Activated naive CD4-positive, alpha-beta T cell treated with anti-CD3 and anti-CD28 coated beads, Interleukin-2, amount 10 ng/mL, durations not matched to agents 7 days and 5 days (primary cell): Measurements from ENCODE around the gene ESYT3.
"Not testable (repeated sequence)": the region's sequence is repeated elsewhere in the genome, so short reads cannot be mapped to it uniquely, and the experiment has no call there.

Experiments used
- CTCF ChIA-PET: fragments of 350-600 bp; sonication (Branson Sonifier 250); formaldehyde crosslinking; loops from one replicate; lab custom pipeline; 2021; ENCODE audit warnings: antibody characterized with exemption; lab: Charles Lee
- DNase-seq: peaks from one replicate; pipeline ENCODE4 v3.0.0-alpha.2; 2020
- H3K27ac Mint-ChIP-seq: one replicate; pipeline ENCODE4 v1.8.0; 2021; ENCODE audit warnings: mild to moderate bottlenecking, moderate library complexity, mixed read lengths
- H3K27me3 Mint-ChIP-seq: one replicate; pipeline ENCODE4 v1.8.0; 2021; ENCODE audit warnings: mild to moderate bottlenecking, mixed read lengths
- H3K36me3 Mint-ChIP-seq: one replicate; pipeline ENCODE4 v1.8.0; 2021; ENCODE audit warnings: mixed read lengths
- H3K4me1 Mint-ChIP-seq: one replicate; pipeline ENCODE4 v1.8.0; 2021; ENCODE audit warnings: mixed read lengths
- H3K4me3 Mint-ChIP-seq: one replicate; pipeline ENCODE4 v1.8.0; 2021; ENCODE audit warnings: mild to moderate bottlenecking, moderate library complexity, mixed read lengths
- H3K9me3 Mint-ChIP-seq: one replicate; pipeline ENCODE4 v1.8.0; 2021; ENCODE audit warnings: mixed read lengths

Gene ESYT3

DNA sequence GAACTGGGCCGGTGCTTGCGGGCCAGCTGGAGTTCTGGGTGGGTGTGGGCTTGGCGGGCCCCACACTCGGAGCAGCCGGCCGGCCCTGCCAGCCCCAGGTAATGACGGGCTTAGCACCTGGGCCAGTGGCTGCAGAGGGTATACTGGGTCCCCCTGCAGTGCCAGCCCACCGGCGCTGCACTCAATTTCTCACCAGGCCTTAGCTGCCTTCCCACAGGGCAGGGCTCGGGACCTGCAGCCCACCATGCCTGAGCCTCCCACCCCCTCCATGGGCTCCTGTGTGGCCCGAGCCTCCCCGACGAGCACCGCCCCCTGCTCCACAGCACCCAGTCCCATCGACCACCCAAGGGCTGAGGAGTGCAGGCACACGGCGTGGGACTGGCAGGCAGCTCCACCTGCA lies 50.3 kb downstream of the ESYT3 start:
- H3K4me3 Mint-ChIP-seq, H3K27ac Mint-ChIP-seq, DNase-seq, H3K27me3 Mint-ChIP-seq, H3K4me1 Mint-ChIP-seq: not testable (repeated sequence)
- CTCF ChIA-PET = interaction anchor here (1.0 kb wide), 1 partner anchor 431 kb away, joined by 3 read pairs; no protein-coding TSS in a partner anchor
- Mint-ChIP-seq H3K9me3 (peaks cover 37% of the 10 kb centered on the region), H3K36me3 (peaks cover 12% of the 10 kb centered on the region)

- CTCF ChIA-PET, DNase-seq, H3K4me3 Mint-ChIP-seq, H3K27ac Mint-ChIP-seq, H3K4me1 Mint-ChIP-seq, H3K27me3 Mint-ChIP-seq: not testable (repeated sequence)
- Mint-ChIP-seq H3K36me3 (peaks cover 12% of the 10 kb centered on the region), H3K9me3 (peaks cover 38% of the 10 kb centered on the region)
Measured at GRCh38 chr3:138486580-138486979, 52.2 kb downstream of the ESYT3 start.

GRCh38 chr3:138491971-138492370 lies 57.6 kb downstream of the ESYT3 start:
- H3K9me3 Mint-ChIP-seq = peaks cover 21% of the 10 kb centered on the region
- H3K27me3 Mint-ChIP-seq = no peaks in the 10 kb centered on the region
- CTCF ChIA-PET = no interaction called here
- H3K4me1 Mint-ChIP-seq = no peaks in the 10 kb centered on the region
- no peak overlapping the region for H3K4me3 Mint-ChIP-seq
- DNase-seq = no peak
- H3K27ac Mint-ChIP-seq = no peak overlapping the region
- peaks cover 12% of the 10 kb centered on the region for H3K36me3 Mint-ChIP-seq

GRCh38 chr3:138492980-138493675 lies 58.7 kb downstream of the ESYT3 start:
- Mint-ChIP-seq H3K4me3 (no peak overlapping the region), H3K27me3 (no peaks in the 10 kb centered on the region), H3K27ac (no peak overlapping the region), H3K4me1 (no peaks in the 10 kb centered on the region), H3K36me3 (peaks cover 7% of the 10 kb centered on the region), H3K9me3 (peaks cover 9% of the 10 kb centered on the region)
- DNase-seq = no peak
- CTCF ChIA-PET = interaction anchor here (0.6 kb wide), 1 partner anchor 14 kb away, joined by 3 read pairs; no protein-coding TSS in a partner anchor

DNA sequence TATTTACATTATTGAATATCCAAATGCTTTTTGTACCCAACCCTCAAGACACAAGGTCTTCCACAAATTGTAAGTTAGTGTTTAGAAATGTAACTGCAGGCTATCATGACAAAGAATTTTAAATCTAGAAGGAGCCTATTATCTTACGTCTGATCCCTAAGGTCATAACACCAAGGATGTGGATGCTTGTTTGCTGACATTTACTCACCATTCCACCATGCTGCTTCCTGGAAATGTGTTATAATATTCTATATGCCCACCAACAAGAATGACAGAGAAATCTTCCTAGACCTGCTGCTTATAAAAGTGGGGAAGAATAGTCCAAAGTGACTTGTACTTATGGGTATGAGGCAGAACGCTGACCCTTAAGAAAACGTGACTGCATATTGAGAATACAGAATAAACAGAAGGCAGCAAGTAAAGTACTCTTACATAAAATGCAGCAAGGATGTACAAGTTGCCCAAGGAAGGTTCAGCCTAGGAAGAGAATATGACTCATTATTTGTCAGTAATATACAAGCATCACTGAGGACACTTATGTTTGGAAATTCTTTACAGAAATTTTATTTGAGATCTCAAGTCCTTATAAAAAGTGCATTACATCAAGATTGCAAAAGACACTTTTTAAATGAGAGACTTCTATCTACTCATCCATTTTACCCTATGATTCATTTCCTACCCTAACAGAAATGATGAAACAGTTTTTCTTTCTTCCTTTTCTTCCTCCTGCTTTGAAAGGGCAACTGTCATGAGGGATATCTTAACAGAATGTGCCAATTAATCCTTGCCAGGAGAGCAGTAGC lies 59.6 kb downstream of the ESYT3 start:
- H3K36me3 Mint-ChIP-seq = peaks cover 5% of the 10 kb centered on the region
- H3K27ac Mint-ChIP-seq = no peak overlapping the region
- H3K9me3 Mint-ChIP-seq = peaks cover 5% of the 10 kb centered on the region
- DNase-seq = no peak
- H3K4me3 Mint-ChIP-seq = no peak overlapping the region
- no peaks in the 10 kb centered on the region for H3K27me3 Mint-ChIP-seq
- no peaks in the 10 kb centered on the region for H3K4me1 Mint-ChIP-seq
- CTCF ChIA-PET = no interaction called here

GRCh38 chr3:138494607-138494929 lies 60.2 kb downstream of the ESYT3 start:
- Mint-ChIP-seq H3K27ac (no peak overlapping the region), H3K4me3 (no peak overlapping the region), H3K9me3 (peaks cover 2% of the 10 kb centered on the region), H3K4me1 (no peaks in the 10 kb centered on the region), H3K36me3 (peaks cover 5% of the 10 kb centered on the region), H3K27me3 (no peaks in the 10 kb centered on the region)
- no peak for DNase-seq
- CTCF ChIA-PET = no interaction called here

GRCh38 chr3:138495638-138496037 lies 61.2 kb downstream of the ESYT3 start:
- H3K27me3 Mint-ChIP-seq, DNase-seq, H3K4me1 Mint-ChIP-seq, H3K9me3 Mint-ChIP-seq, H3K4me3 Mint-ChIP-seq, CTCF ChIA-PET, H3K36me3 Mint-ChIP-seq, H3K27ac Mint-ChIP-seq: not testable (repeated sequence)

GRCh38 chr3:138496436-138496835 lies 62.0 kb downstream of the ESYT3 start:
- no peaks in the 10 kb centered on the region for H3K4me1 Mint-ChIP-seq
- no peaks in the 10 kb centered on the region for H3K9me3 Mint-ChIP-seq
- CTCF ChIA-PET = no interaction called here
- H3K36me3 Mint-ChIP-seq = peaks cover 5% of the 10 kb centered on the region
- no peak overlapping the region for H3K4me3 Mint-ChIP-seq
- DNase-seq = no peak
- no peaks in the 10 kb centered on the region for H3K27me3 Mint-ChIP-seq
- H3K27ac Mint-ChIP-seq = no peak overlapping the region

GRCh38 chr3:138497021-138497420 lies 62.6 kb downstream of the ESYT3 start:
- H3K9me3 Mint-ChIP-seq = no peaks in the 10 kb centered on the region
- CTCF ChIA-PET = interaction anchor here (0.6 to 0.9 kb wide), 2 partner anchors 18 to 388 kb away, joined by 3 read pairs; no protein-coding TSS in a partner anchor

GRCh38 chr3:138497851-138498250 lies 63.4 kb downstream of the ESYT3 start:
- CTCF ChIA-PET = no interaction called here
- no peaks in the 10 kb centered on the region for H3K9me3 Mint-ChIP-seq
- H3K36me3 Mint-ChIP-seq = peaks cover 5% of the 10 kb centered on the region
- H3K4me1 Mint-ChIP-seq = no peaks in the 10 kb centered on the region
- DNase-seq = no peak
- no peaks in the 10 kb centered on the region for H3K27me3 Mint-ChIP-seq
- no peak overlapping the region for H3K4me3 Mint-ChIP-seq
- no peak overlapping the region for H3K27ac Mint-ChIP-seq

More at GRCh38 chr3:138497021-138497420, 62.6 kb downstream of the ESYT3 start:
- H3K4me3 Mint-ChIP-seq = no peak overlapping the region
- no peaks in the 10 kb centered on the region for H3K27me3 Mint-ChIP-seq
- H3K27ac Mint-ChIP-seq = no peak overlapping the region
- no peaks in the 10 kb centered on the region for H3K4me1 Mint-ChIP-seq
- no peak for DNase-seq
- H3K36me3 Mint-ChIP-seq = peaks cover 5% of the 10 kb centered on the region

DNA sequence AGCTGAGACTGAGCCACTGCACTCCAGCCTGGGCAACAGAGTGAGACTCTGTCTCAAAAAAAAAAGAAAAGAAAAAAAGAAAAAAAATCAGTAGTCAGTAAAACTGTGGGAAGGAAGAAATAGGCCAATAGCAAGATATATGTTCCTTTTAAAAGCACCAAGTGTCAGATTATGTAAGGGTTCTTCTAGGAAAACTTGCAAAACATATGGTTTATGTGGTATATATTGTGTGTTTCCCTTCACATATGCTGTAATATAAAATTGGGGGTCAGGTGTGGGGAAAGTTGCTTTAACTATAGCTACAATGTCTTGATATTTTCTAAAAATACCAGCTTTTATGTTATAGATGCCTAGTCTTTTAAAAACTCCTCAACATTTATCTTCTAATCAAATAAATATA lies 64.6 kb downstream of the ESYT3 start:
- CTCF ChIA-PET = no interaction called here
- no peaks in the 10 kb centered on the region for H3K4me1 Mint-ChIP-seq
- DNase-seq = no peak
- no peak overlapping the region for H3K4me3 Mint-ChIP-seq
- peaks cover 1% of the 10 kb centered on the region for H3K36me3 Mint-ChIP-seq
- no peak overlapping the region for H3K27ac Mint-ChIP-seq
- H3K9me3 Mint-ChIP-seq = no peaks in the 10 kb centered on the region
- no peaks in the 10 kb centered on the region for H3K27me3 Mint-ChIP-seq

DNA sequence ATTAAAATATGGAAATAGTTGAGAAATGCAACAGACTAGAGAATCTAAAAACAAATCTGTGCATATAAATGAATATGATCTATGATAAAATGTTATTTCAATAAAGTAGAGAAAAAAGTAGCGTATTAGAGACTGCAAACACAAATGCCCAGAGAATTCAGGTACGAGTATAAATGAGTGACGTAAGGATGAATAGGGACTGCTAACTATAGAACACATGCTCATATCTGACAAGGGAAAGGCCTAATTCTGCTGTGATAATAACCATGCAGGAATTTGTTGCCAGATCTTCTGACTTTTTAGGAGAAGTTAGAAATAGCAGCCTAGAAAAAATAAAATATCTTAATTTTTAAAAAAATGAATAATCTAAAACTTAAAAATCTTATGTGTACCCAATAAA lies 73.1 kb downstream of the ESYT3 start:
- H3K36me3 Mint-ChIP-seq = peaks cover 2% of the 10 kb centered on the region
- peaks cover 9% of the 10 kb centered on the region for H3K4me1 Mint-ChIP-seq
- no peaks in the 10 kb centered on the region for H3K27me3 Mint-ChIP-seq
- H3K9me3 Mint-ChIP-seq = no peaks in the 10 kb centered on the region
- no peak overlapping the region for H3K27ac Mint-ChIP-seq
- H3K4me3 Mint-ChIP-seq = no peak overlapping the region
- CTCF ChIA-PET = no interaction called here
- no peak for DNase-seq

DNA sequence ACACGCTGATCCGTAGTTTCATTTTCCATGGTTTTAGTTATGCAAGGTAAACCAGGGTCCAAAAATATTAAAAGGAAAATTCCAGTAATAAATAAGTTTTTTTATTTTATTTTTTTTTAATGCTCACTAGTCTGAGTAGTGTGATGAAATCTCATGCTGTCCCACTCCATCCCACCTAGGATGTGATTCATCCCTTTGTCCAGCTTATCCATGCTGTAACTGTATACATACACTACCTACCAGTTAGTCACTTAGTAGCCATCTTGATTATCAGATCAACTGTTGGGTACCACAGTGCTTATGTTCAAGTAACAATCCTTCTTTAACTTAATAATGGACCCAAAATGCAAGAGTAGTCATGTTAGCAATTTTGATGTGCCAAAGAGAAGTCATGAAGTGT lies 75.2 kb downstream of the ESYT3 start:
- no peaks in the 10 kb centered on the region for H3K27me3 Mint-ChIP-seq
- H3K9me3 Mint-ChIP-seq = no peaks in the 10 kb centered on the region
- H3K4me1 Mint-ChIP-seq = peaks cover 27% of the 10 kb centered on the region
- peaks cover 2% of the 10 kb centered on the region for H3K36me3 Mint-ChIP-seq
- CTCF ChIA-PET = no interaction called here
- H3K27ac Mint-ChIP-seq = no peak overlapping the region
- H3K4me3 Mint-ChIP-seq = no peak overlapping the region
- DNase-seq = no peak

- CTCF ChIA-PET = interaction anchor here (1.8 kb wide), 1 partner anchor 33 kb away, joined by 6 read pairs; no protein-coding TSS in a partner anchor
- H3K9me3 Mint-ChIP-seq = peaks cover 2% of the 10 kb centered on the region
- H3K27ac Mint-ChIP-seq = no peak overlapping the region
- H3K36me3 Mint-ChIP-seq = peaks cover 11% of the 10 kb centered on the region
- peaks cover 27% of the 10 kb centered on the region for H3K4me1 Mint-ChIP-seq
- H3K4me3 Mint-ChIP-seq = no peak overlapping the region
- DNase-seq = no peak
- H3K27me3 Mint-ChIP-seq = no peaks in the 10 kb centered on the region
Measured at GRCh38 chr3:138511945-138512344, 77.5 kb downstream of the ESYT3 start.
